Measurements from ENCODE around the gene RASA2.

RASA2 gene, protein sequence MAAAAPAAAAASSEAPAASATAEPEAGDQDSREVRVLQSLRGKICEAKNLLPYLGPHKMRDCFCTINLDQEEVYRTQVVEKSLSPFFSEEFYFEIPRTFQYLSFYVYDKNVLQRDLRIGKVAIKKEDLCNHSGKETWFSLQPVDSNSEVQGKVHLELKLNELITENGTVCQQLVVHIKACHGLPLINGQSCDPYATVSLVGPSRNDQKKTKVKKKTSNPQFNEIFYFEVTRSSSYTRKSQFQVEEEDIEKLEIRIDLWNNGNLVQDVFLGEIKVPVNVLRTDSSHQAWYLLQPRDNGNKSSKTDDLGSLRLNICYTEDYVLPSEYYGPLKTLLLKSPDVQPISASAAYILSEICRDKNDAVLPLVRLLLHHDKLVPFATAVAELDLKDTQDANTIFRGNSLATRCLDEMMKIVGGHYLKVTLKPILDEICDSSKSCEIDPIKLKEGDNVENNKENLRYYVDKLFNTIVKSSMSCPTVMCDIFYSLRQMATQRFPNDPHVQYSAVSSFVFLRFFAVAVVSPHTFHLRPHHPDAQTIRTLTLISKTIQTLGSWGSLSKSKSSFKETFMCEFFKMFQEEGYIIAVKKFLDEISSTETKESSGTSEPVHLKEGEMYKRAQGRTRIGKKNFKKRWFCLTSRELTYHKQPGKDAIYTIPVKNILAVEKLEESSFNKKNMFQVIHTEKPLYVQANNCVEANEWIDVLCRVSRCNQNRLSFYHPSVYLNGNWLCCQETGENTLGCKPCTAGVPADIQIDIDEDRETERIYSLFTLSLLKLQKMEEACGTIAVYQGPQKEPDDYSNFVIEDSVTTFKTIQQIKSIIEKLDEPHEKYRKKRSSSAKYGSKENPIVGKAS

DNA sequence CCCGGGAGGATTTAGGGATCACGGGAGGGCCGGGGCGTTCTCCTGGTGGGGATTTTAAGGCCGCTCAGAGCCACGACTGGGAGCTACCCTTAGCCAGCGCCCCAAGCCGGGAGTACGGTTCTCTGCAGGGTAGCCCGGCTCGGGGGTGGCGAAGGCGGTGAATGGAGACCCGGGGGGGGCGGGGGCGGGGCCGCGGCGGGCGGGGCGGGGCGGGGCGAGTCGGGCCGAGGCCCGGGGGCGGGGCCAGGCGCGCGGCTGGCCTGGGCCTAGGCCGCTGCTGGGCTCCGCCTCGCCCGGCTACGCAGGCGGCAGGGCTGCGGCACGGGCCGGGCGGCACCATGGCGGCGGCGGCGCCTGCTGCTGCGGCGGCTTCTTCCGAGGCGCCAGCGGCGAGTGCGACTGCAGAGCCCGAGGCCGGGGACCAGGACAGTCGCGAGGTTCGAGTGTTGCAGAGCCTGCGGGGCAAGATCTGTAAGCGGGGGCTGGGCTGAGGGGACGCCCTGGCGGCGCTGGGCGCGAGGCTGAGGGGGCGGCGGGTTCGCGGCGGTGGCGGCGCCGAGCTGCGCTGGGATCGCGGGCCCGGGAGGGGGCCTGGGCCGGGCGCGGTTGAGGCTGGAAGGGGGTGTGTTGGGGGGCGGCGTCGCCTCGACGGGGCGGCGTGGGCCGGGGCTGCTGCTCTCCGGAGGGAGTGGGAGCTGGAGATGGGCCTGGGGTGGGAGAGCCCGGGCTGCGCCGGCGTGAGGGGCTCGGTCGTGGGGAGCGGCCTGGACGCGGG, at the start of gene RASA2:
TSS of gene RASA2 (plus strand) at position 282 of the 775 bp plus-strand sequence. CDS start at position 339, 57 bp downstream.
- peak; percentile 97 for DNase-seq

DNA sequence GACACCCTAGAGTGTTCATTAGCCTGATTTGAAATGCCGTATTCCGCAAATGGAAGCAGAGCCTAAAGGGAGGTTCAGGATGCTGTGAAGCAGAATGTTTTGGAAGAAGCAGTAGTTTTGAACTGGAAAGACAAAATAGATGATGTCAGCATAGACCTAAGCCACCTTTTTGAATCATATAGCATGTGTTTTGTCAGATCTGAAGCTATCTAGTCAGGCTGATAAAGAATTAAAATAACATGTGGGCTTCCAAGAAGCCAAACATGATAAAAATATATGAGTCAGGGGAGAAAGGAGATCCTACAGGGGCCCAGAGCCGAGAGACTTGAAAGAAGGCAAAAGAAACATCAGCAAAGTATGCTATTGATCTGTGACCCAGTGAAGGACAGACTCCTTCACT, 47.2 kb upstream of the RASA2 start:
- no peak for DNase-seq

DNA sequence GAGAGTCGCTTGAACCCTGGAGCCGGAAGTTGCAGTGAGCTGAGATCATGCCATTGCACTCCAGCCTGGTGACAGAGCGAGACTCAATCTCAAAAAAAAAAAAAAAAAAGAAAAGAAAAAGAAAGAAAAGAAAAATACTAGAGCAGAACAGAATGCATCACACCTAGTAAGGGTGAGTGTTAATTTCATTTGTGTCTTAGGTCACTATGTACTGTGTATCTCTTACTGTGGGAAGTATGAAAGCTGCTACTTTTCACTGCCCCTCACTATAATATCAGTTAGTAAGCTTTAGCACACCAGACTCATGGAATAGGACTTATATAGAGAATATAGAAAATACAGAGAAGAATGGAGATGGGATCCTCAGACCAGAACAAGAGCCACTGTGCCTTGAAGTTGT, 45.9 kb upstream of the RASA2 start:
- no peak for DNase-seq

DNA sequence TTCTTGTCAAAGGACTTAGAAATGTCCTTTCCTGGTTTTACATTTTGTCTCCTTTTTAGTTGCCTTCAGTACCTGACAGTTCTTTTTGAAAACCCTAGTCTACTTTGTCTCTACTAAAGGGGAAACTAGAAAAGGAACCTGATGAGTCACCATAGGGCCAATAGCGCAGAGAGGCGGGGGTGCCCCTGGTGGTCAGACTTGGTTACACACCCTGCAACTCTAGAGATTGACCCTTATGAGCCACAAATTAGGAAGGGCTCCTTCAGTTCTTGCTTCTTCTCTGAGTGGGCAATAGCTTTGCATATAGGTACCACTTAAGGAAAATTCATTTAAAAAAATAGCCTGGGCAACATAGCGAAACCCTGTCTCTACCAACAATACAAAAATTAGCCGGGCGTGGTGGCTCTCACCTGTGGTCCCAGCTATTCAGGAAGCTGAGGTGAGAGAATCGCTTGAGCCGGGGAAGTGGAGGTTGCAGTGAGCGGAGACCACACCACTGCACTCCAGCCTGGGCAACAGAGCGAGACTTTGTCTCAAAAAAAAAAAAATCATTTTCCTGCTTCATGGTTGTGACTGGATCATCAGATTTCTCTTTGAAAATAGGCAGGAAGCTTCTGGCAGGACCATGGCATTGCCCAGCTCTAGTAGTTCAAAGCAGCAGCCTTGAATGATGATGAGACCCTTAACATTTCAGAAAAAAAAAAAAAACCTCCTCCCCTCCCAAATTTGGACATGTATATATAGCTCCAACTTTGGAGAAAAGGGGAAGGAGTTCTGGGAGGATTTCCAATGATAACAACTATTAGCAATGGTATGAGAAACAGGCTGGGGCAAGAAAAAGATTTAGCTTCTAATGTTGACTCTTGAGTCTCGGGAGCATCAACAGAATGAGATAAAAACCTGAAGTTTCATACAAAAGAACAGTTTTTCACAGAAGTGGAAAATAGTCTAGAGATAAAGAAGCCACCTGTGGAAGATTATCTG, 45.2 kb upstream of the RASA2 start:
- DNase-seq, result no peak

DNA sequence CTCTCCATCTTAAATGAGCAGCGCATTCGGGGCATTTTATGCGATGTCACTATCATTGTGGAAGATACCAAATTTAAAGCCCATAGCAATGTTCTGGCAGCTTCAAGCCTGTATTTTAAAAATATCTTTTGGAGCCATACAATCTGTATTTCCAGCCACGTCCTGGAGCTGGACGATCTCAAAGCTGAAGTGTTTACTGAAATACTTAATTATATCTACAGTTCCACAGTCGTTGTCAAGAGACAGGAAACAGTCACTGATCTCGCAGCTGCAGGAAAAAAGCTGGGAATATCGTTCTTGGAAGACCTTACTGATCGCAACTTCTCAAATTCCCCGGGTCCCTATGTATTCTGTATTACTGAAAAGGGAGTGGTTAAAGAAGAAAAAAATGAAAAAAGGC, 44.4 kb upstream of the RASA2 start:
- no peak for DNase-seq

DNA sequence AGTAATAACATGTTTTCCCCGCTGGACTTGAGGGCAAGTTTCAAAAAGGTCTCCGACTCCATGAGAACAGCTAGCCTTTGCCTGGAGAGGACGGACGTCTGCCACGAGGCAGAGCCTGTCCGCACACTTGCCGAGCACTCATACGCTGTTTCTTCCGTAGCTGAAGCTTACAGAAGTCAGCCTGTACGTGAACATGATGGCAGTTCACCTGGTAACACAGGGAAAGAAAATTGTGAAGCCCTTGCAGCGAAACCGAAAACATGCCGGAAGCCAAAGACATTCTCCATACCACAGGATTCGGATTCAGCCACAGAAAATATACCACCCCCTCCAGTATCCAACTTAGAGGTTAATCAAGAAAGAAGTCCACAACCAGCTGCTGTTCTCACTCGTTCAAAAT, 43.9 kb upstream of the RASA2 start:
- no peak for DNase-seq

DNA sequence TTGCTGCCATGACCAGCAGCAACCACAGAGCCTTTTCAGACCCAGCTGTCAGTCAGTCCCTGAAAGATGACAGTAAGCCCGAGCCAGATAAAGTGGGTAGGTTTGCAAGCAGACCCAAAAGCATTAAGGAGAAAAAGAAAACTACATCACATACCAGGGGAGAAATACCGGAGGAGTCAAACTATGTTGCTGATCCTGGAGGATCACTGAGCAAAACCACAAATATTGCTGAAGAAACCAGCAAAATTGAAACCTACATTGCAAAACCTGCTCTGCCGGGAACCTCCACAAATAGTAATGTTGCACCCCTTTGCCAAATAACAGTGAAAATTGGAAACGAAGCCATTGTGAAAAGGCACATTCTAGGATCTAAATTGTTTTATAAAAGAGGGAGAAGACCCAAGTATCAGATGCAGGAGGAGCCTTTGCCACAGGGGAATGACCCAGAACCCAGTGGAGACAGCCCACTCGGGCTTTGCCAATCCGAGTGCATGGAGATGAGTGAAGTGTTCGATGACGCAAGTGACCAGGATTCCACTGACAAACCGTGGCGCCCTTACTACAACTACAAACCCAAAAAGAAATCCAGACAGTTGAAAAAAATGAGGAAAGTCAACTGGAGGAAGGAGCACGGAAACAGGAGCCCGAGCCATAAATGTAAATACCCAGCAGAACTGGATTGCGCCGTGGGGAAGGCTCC, 42.1 kb upstream of the RASA2 start:
- DNase-seq, result no peak

DNA sequence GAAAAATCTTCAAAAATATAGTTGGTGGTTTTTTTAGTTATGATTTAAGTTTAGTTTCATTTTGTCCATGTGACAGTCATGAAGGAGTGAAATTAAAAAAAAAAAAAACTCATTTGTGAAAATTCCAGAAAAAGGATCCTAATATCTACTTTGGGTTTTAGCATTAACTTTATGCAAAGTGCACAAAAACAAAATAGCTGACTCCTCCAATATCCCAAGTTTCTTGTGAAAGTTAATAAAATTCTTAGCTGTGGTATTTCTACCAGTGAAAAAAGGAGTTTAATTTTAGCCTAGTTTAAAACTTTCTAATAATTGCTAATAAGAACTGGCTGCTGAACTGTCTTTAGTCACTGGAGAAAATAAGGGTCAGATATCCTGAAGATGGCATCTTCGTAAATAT, 40.8 kb upstream of the RASA2 start:
- no peak for DNase-seq

DNA sequence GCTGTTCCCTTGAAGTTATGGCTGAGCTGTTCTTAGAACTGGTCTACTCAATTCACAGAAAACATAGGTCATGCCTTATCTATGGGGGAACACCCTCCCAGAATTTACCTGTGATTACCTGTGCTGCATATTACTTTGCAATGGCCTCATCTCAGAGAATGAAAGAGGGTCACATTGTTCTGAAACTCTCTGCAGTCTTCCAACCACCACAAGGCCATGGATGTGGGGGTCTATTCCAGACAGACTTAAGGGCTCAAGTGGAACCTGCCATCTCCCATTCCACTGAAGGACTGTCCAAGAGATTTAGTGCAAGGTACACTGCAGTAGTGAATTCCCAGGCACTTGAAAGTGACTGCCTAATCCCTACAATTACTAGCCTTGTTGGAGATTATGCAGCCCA, 40.1 kb upstream of the RASA2 start:
- DNase-seq, result no peak

DNA sequence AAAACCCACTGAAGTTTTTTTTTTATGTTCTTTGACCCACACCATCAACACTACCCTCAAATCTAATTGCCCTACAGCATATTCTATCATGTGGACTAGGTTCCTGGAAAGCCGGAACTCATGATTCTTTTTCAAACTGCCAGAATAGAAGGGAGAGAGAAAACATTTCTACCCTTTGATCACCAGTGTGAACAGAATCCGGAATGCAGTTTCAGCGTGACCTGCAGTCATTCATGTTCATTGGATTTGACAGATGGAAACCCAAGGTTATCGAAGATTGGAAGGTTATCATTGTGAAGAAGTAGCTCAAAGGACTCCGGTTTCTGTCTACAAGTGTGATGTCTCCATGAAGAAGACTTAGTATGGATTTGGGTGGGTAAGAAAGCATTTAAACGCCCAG, 39.4 kb upstream of the RASA2 start:
- no peak for DNase-seq

DNA sequence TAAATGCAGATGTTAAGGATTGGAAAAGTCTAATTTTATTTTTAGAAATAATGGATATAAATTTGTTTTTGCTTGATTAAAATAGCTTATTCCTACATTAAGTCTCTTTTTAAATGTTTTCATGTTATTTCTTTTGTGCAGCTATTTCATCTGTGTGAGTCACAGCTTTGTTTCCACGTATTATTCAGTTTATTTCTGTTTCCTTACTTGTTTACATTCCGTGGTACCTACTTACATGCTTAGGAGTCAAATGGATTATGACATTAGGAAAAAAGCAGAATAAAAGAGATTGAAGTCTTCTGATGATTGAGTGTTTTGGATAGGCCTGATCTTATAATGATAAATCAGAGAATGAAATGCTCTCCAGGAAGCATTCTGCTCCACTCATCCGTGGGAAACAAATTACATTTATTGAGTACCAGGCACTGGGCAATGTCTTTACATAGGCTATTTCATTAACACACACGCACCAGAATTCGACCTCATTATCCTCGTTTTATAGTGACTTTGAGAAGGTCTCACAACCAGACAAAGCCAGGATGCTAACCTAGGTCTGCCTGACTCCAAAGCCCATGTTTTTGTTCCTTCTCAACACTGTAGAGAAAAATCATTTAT, 38.1 kb upstream of the RASA2 start:
- DNase-seq, result no peak

DNA sequence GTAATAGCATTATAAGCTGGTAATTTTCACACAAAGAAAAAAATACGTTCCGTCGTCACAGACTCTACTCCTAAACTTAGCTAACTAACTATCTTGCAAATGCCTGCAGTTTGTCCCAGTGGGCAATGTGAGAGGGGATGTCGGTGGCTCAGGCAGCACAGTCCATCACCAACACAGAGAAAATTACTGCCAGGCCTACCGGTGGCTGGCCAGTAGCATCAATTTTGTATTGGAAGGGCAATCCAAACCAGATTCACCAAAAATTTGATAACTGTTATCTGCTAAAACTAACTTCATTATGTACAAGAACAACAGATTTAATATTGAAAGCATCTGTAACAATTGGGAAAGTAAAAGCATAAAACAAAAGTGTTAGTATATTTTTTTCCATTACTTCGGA, 37.4 kb upstream of the RASA2 start:
- DNase-seq, result no peak

DNA sequence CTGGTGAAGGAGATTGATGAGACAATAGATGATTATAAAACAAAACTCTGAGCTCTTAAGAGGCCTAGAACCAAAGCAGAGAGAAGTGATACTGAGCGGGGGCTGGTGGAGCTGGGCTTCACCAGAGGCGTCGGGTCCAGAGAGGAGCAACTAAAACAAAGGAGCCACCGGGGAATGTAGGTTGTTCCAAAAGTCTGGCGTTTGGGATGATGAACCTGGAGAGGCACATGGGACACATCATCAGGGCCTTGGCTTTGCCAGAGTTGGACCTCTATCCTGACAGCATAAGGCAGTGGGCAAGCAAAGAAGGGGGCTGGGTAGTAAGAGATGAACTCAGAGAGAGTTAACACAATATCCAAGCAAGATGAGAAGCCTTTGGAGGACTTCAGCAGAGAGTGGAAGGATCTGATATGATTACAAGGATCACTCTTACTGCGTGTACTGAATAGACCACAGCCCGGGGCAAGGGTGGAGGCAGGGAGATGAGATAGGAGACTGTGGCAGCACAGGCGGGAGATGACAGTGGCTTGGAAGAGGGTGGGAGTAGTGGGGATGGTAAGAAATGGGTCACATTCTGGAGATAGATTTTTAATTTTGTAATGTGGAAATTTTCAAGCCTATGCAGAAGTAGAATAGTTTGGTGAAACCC, 36.0 kb upstream of the RASA2 start:
- DNase-seq, result no peak

DNA sequence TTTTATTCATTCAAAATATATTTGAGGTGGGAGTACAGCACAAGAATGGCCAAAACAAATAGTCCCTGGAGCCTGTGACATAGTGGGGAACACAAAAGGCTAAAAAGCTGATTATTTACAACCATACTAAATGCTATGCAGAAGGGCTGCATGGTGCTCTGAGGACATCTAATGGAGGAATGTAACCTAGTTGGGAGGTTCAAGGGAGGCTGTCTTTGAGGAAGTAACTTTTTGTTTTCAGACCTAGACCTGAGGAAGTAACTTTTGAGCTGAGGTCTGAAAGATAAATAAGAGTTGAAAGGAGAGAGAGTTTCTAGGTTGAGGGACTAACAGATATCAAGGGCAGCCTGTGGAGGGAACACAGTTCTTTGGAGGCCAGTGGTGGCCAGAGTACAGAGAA, 34.8 kb upstream of the RASA2 start:
- DNase-seq, result peak; percentile 17

DNA sequence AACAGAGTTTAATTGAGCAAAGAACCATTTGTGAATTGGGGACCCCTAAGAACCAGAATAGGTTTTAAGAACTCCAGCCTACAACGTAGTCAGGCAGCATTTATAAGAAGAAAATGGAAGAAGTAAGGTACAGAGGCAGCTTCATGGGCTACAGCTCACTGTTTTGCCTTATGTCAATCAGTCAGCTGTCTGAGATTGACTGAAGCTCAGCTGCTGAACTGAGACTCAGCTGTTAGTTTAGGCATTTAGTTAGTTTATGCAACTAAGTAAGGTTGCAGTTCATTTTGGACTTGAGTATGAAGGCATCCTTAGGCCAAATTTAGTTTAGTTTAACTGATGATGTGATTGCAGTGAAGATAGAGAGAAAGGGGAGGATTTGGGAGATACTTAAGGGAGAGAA, 34.1 kb upstream of the RASA2 start:
- no peak for DNase-seq

DNA sequence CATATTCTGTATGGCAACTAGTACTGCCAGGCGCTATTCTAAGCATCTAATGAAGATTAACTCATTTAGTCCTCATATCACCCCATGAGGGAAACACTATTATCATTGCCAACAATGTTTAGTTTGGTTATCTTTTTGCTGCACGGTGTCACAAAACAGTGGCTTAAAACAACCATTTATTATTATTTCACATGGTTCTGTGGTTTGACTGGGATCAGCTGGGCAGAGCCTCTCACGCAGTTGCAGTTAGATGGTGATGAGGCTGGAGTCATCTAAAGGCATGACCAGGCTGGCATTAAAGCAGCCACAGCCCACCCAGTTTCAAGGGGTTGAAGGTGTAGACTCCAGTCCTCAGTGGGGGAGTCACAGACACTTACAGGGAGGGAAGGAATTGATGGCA, 32.8 kb upstream of the RASA2 start:
- no peak for DNase-seq

DNA sequence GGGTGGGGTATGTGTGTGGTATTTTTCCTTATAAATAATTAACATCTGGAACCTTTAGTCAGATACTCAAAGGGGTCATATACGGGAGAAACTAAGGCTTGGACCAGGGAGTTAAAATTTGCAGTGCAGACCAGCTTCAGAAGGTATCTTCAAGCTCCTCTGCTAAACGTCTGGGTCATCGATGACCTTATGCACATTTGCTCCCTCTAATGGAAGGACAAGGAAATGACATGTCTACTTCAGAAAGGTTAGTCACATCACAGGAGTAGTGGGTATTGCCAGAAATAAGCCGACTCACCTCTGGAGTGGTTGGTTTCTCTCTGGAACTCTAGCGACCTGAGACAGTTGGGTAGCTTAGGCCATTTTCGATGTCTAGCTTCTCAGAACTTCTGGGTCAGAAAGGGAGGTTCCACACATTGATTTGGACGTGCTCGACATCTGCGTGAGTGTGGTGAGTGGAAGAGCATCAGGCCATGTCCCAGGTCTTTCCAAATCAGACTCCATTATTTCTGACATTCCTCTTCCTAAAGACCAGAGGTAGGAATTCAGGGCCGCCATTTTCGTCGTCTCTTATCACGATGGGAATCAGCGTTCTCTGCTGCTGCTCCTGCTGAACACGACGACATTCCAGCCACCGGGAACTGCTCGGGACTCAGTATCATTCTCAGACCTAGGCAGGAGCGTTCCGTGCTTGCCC, 31.8 kb upstream of the RASA2 start:
- peak; percentile 78 for DNase-seq

DNA sequence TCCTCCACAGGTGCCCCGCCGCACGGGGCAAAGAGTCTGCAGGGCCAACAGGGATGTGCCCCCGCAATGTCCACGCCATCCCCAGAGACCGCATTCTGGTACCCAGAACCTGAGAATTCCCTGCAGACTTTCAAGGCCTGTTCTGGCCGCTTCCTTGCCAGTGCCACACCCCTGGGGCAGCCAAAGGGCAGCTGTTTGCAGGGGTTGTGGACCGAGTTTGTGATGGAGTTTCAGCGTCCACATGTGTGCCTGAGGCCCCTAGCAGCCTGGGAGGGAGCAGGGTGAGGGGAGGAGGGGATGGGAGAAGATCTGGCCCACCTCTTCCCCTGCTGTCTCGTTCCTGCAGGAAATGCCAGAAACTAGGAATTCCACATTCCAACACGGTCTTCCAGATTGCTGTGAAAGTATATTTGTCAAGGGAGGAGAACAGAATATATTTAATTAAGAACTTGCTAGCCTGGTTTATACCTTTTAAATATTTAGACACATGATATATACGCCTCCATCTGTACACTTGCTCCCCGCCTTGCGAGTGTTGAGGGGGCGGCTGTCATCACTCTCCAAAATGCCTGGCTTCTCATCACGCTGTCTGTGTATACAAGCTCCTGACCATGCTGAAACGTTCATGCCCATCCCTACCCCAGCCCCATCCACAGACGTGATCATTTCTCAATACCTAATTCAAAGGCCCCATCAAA, 31.1 kb upstream of the RASA2 start:
- no peak for DNase-seq

DNA sequence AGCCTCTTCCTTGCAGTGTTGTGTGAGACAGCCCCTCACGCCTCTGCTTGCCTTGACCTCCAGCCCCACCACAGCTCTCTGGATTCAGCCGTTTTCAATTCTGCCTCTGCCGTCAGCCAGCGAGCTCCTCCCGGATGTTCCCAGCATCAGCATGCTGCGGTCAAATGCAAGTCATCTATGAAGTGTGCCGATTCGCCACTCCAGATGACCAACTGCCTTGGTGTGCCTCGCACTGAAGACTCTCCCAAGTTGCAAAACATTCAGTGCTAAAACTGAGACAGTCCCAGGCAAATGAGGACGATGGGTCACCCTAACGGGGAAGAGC, 30.6 kb upstream of the RASA2 start:
- no peak for DNase-seq
